ENCODE results near the gene TRAF3IP3.

TRAF3IP3 gene

DNA sequence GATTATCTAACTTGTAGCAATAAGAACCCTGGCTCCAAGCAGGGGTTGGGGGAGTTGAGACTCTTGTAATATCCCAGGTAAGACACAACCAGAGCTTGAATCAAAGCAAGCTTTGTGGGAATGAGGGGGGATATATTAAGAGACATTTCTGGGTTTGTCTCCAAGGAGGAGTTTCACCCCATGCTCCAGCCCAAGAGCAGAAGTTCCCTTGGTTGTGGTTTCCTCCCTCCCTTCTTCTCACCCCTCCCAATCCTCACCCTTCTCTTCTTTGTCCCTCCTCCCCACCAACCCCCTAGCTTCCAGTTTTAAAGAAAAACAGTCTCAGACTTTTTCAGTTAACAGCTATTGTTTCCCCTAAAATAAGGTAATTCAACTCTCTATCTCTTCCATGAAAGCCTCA is 11.9 kb downstream of the TRAF3IP3 start:
- TF ChIP-seq ZNF274 (IDR thresholded peaks at IDR 0.05; ENCODE audit: low read depth, low read length): no peak
- peak overlapping the region; percentile 67; the same call in 1 of the 2 replicates for H3K4me3 ChIP-seq (ENCODE audit: low read length)

- TF ChIP-seq ZNF274 (IDR thresholded peaks at IDR 0.05; ENCODE audit: low read depth, low read length): no peak
- H3K4me3 ChIP-seq (ENCODE audit: low read length): peak overlapping the region; percentile 67
These were observed 12.5 kb downstream of the TRAF3IP3 start for GRCh38 chr1:209768354-209768774.

GRCh38 chr1:209769171-209769904 is 13.5 kb downstream of the TRAF3IP3 start:
- TF ChIP-seq ZNF274 (IDR thresholded peaks at IDR 0.05; ENCODE audit: low read depth, low read length): no peak
- peak overlapping the region; percentile 67 for H3K4me3 ChIP-seq (ENCODE audit: low read length)

GRCh38 chr1:209769971-209770370 is 14.1 kb downstream of the TRAF3IP3 start:
- peak overlapping the region; percentile 67 for H3K4me3 ChIP-seq (ENCODE audit: low read length)
- no peak for TF ChIP-seq ZNF274 (IDR thresholded peaks at IDR 0.05; ENCODE audit: low read depth, low read length)

- TF ChIP-seq ZNF274 (IDR thresholded peaks at IDR 0.05; ENCODE audit: low read depth, low read length): no peak
- peak overlapping the region; percentile 67; the same call in 1 of the 2 replicates for H3K4me3 ChIP-seq (ENCODE audit: low read length)
These were observed 15.0 kb downstream of the TRAF3IP3 start for GRCh38 chr1:209770636-209771415.

GRCh38 chr1:209772126-209772525 is 16.3 kb downstream of the TRAF3IP3 start:
- H3K4me3 ChIP-seq (ENCODE audit: low read length): no peak overlapping the region

DNA sequence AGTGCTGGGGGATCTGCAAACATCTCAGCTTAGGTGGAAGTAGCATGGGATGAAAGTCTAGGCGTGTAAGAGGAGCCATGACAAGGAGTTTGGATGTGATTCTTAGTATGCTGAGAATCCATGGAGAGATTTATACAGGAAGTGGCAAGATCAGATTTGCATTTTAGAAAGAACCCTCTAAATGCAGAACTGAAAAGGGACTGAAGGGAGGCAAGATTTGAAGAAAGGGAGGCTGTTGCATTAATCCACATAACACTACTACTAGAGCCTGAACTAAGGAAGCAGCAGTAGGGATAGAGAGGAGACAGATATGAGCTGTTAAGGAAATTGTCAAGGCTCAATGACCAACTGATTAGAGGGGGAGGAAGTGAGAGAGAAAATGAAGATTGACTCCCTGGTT is 18.7 kb downstream of the TRAF3IP3 start:
- H3K4me3 ChIP-seq (ENCODE audit: low read length): peak overlapping the region; percentile 24; the same call in 1 of the 2 replicates
- no peak for TF ChIP-seq ZNF274 (IDR thresholded peaks at IDR 0.05; ENCODE audit: low read depth, low read length)

More at GRCh38 chr1:209772126-209772525, 16.3 kb downstream of the TRAF3IP3 start:
- no peak for TF ChIP-seq ZNF274 (IDR thresholded peaks at IDR 0.05; ENCODE audit: low read depth, low read length)

- no peak for TF ChIP-seq ZNF274 (IDR thresholded peaks at IDR 0.05; ENCODE audit: low read depth, low read length)
- no peak overlapping the region for H3K4me3 ChIP-seq (ENCODE audit: low read length)
These were observed 19.8 kb downstream of the TRAF3IP3 start for GRCh38 chr1:209775678-209776077.

GRCh38 chr1:209777587-209777986 is 21.7 kb downstream of the TRAF3IP3 start:
- no peak overlapping the region for H3K4me3 ChIP-seq (ENCODE audit: low read length)
- TF ChIP-seq ZNF274 (IDR thresholded peaks at IDR 0.05; ENCODE audit: low read depth, low read length): no peak

GRCh38 chr1:209778102-209778501 is 22.2 kb downstream of the TRAF3IP3 start:
- TF ChIP-seq ZNF274 (IDR thresholded peaks at IDR 0.05; ENCODE audit: low read depth, low read length): no peak
- no peak overlapping the region for H3K4me3 ChIP-seq (ENCODE audit: low read length)

GRCh38 chr1:209780268-209780667 is 24.4 kb downstream of the TRAF3IP3 start:
- TF ChIP-seq ZNF274 (IDR thresholded peaks at IDR 0.05; ENCODE audit: low read depth, low read length): no peak
- no peak overlapping the region for H3K4me3 ChIP-seq (ENCODE audit: low read length)

DNA sequence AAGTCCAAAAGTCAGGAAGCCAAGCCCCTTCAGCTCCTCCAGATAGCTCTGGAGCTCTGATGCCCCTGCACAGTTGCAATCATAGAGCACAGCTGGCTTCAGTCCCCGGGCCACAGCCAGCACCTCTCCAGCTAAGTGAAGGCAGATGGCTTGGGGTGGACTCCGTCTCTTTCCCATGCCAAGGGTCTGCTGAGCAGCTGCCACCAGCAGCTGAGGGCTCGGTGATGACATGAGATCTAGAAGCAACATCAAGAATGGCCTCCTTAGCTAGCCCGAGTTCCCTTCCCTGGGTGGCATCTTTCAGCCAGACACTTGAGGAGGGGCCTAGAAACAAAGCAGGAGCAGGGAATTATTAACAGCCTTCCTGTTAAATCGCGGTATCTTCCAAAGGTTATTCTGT is 27.5 kb downstream of the TRAF3IP3 start:
- H3K4me3 ChIP-seq (ENCODE audit: low read length): peak overlapping the region; percentile 97; the same call in 1 of the 2 replicates

GRCh38 chr1:209784265-209785169 is 28.7 kb downstream of the TRAF3IP3 start, which contains the start of gene C1orf74:
TSS of gene C1orf74 (minus strand) at chr1:209784559. CDS start at chr1:209783634, 925 bp downstream.
- H3K4me3 ChIP-seq (ENCODE audit: low read length): peak within 1 kb of the TSS; percentile 97
- no peak for TF ChIP-seq ZNF274 (IDR thresholded peaks at IDR 0.05; ENCODE audit: low read depth, low read length)

More for the DNA sequence above, 27.5 kb downstream of the TRAF3IP3 start:
- no peak for TF ChIP-seq ZNF274 (IDR thresholded peaks at IDR 0.05; ENCODE audit: low read depth, low read length)

DNA sequence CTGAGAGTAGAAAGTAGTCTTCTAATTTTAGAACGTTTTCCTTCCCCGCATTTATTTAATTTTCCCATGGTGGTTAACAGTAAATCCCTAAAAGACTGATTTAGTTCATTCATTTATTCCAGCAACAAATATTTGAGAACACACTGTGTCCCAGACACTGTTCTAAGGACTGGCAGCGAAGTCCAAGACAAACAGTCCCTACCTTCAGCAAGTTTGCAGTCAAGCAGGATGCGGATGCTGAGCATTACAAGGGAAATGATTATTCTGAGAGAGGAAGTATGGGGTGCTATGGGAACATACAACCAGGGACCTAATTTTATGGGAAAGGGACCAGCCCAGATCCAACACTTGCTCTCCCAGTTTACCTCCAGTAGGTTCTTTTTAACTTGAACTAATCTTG is 29.7 kb downstream of the TRAF3IP3 start:
- H3K4me3 ChIP-seq (ENCODE audit: low read length): no peak overlapping the region
- no peak for TF ChIP-seq ZNF274 (IDR thresholded peaks at IDR 0.05; ENCODE audit: low read depth, low read length)
